Ascending aorta (tissue), 2 donors: ENCODE results near the gene AMBRA1. TPM values are rescaled to one million over a fixed set of nuclear protein-coding genes. Genes with fewer than 3 reads are reported as not detected.

ENCODE experiments used
- DNase-seq, 2 donors: peaks; one replicate each; pipeline ENCODE4 v3.0.0-alpha.2; 2019; ENCODE audit warnings: low spot score in 2 of 2
- H3K27ac ChIP-seq, 2 donors: fragments of 200-600 bp; sonication (generic); one replicate each; pipeline ENCODE4 v1.5.1; 2016 to 2017; ENCODE audit warnings: mild to moderate bottlenecking in 1 of 2
- H3K27me3 ChIP-seq: fragments of 200-600 bp; sonication (generic); one replicate; pipeline ENCODE4 v1.5.1; 2017
- H3K36me3 ChIP-seq, 2 donors: fragments of 200-600 bp; sonication (generic); one replicate each; pipeline ENCODE4 v1.5.1; 2016
- H3K4me1 ChIP-seq, 2 donors: fragments of 200-600 bp; sonication (generic); one replicate each; pipeline ENCODE4 v1.5.1; 2016 to 2017; ENCODE audit warnings: mild to moderate bottlenecking in 1 of 2
- H3K4me3 ChIP-seq, 2 donors: fragments of 200-600 bp; sonication (generic); one replicate each; pipeline ENCODE4 v1.5.1; 2016 to 2017; ENCODE audit warnings: mild to moderate bottlenecking in 1 of 2
- H3K9me3 ChIP-seq, 2 donors: fragments of 200-600 bp; sonication (generic); one replicate each; pipeline ENCODE4 v1.5.1; 2016
- intact Hi-C: fragments of 100-400 bp; cut with DNase I; formaldehyde crosslinking; loops from one replicate; pipeline ENCODE4 v1.15.1; 2023
- total RNA-seq: library from RNA; depleted of rRNA; stranded (reverse); fragments of >200 nt; gene quantifications from one replicate; pipeline ENCODE4 v1.1.0, GENCODE V29; 2016
- TF ChIP-seq, protein P1 (sequence below), 3 experiments: fragments of 200-600 bp in 2 of 3; fragments of 450-650 bp in 1 of 3; sonication (generic) in 2 of 3; IDR thresholded peaks; one replicate each; pipeline ENCODE4 v1.5.1; 2016 to 2019; ENCODE audit warnings: antibody characterized with exemption in 3 of 3, mild to moderate bottlenecking in 1 of 3, moderate library complexity in 1 of 3

The AMBRA1 gene
- total RNA-seq, 1 donor from 2014 or later, result 12.1 TPM

DNA sequence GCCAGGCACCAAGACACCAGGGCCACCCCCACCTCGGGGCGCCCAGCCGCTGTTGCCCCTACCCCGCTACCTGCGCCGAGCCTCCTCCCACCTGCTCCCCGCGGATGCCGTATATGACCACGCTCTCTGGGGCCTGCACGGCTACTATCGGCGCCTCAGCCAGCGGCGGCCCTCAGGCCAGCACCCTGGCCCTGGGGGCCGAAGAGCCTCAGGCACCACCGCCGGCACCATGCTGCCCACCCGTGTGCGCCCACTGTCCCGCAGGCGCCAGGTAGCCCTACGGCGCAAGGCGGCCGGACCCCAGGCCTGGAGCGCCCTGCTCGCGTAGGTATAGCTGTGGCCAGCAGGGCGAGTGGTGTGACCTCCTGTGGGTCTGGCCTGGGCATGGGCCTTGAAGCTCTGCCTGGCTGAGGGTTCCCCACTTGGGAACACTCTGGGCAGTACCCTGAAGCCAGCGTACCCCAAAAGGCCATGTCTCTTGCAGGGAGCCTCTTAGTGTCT, 227.1 kb downstream of the AMBRA1 start:
- TF ChIP-seq, protein P1, sequence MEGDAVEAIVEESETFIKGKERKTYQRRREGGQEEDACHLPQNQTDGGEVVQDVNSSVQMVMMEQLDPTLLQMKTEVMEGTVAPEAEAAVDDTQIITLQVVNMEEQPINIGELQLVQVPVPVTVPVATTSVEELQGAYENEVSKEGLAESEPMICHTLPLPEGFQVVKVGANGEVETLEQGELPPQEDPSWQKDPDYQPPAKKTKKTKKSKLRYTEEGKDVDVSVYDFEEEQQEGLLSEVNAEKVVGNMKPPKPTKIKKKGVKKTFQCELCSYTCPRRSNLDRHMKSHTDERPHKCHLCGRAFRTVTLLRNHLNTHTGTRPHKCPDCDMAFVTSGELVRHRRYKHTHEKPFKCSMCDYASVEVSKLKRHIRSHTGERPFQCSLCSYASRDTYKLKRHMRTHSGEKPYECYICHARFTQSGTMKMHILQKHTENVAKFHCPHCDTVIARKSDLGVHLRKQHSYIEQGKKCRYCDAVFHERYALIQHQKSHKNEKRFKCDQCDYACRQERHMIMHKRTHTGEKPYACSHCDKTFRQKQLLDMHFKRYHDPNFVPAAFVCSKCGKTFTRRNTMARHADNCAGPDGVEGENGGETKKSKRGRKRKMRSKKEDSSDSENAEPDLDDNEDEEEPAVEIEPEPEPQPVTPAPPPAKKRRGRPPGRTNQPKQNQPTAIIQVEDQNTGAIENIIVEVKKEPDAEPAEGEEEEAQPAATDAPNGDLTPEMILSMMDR (IDR thresholded peaks at IDR 0.05), result no peak
- H3K36me3 ChIP-seq, result peaks cover 16 to 17% of the 10 kb centered on the region in 2 donors
- intact Hi-C loops, result loop anchor here (1.0 kb wide), 1 partner anchor 19 kb away; the partner anchor contains the start of gene DGKZ
- peaks cover 9 to 18% of the 10 kb centered on the region in 2 donors for H3K4me1 ChIP-seq
- H3K9me3 ChIP-seq, result no peaks in the 10 kb centered on the region
- H3K27me3 ChIP-seq, result no peaks in the 10 kb centered on the region
- DNase-seq, result no peak
- no peak overlapping the region for H3K27ac ChIP-seq
- no peak overlapping the region for H3K4me3 ChIP-seq

DNA sequence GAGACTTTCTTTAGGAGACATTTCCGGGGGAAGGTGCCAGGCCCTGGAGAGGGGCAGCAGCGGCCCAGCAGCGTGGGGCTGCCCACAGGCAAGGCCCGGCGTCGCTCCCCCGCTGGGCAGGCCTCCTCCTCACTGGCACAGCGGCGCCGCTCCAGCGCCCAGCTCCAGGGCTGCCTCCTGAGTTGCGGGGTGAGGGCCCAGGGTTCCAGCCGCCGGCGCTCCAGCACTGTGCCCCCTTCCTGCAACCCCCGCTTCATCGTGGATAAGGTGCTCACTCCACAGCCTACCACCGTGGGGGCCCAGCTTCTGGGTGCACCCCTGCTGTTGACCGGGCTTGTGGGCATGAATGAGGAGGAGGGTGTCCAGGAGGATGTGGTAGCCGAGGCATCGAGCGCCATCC, 227.6 kb downstream of the AMBRA1 start:
- Histone ChIP-seq H3K27me3 (no peaks in the 10 kb centered on the region), H3K36me3 (peaks cover 11 to 14% of the 10 kb centered on the region in 2 donors), H3K4me1 (peaks cover 9 to 21% of the 10 kb centered on the region in 2 donors), H3K4me3 (no peak overlapping the region), H3K9me3 (no peaks in the 10 kb centered on the region), H3K27ac (no peak overlapping the region)
- intact Hi-C loops, result no loop called here
- TF ChIP-seq, protein P1 (IDR thresholded peaks at IDR 0.05), result no peak
- DNase-seq, result no peak

DNA sequence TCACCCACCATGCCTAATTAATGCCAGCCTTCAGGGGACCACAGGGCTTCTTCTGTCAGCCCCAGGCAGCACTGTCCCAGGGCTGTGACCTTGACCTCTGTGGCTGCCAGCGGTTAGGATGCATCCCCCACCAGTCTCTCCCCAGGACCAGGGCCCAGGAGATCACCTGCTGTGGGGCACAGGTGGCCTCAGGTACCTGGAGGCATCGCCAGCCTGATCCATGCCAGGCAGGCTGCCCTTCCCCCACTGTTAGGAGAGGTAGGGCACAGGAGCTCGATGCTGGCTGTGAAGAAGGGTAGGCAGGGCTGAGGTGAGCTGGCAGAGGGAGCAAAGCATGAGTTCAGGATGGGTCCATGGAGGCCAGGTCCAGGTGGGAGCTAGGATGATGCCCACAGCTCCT, 229.0 kb downstream of the AMBRA1 start:
- no peak for DNase-seq
- intact Hi-C loops, result no loop called here
- H3K36me3 ChIP-seq, result peaks cover 2 to 8% of the 10 kb centered on the region in 2 donors
- TF ChIP-seq, protein P1 (IDR thresholded peaks at IDR 0.05), result no peak
- no peak overlapping the region for H3K27ac ChIP-seq
- no peak overlapping the region for H3K4me3 ChIP-seq
- H3K4me1 ChIP-seq, result peaks cover 14 to 27% of the 10 kb centered on the region in 2 donors
- H3K9me3 ChIP-seq, result no peaks in the 10 kb centered on the region
- no peaks in the 10 kb centered on the region for H3K27me3 ChIP-seq

DNA sequence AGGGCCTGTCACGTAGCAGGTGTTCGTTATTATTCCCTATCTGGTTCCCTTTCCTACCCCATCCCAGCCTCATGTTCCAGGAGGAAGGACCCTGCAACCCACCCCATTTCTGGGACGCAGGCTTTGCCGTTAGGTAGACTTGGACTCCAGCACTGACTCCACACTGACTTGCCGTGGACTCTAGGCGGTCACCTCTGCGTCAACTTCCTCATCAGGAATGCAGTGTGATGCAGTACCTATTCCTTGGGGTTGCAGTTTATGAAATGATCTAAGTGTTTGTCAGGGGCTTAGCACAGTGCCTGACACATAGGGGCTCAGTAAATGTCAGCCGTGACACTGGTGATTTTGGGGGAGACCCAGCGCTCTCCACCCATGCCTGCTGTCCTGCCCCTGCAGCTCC, 229.8 kb downstream of the AMBRA1 start:
- Histone ChIP-seq H3K9me3 (no peaks in the 10 kb centered on the region), H3K27me3 (no peaks in the 10 kb centered on the region), H3K36me3 (peaks cover 0 to 8% of the 10 kb centered on the region in 2 donors), H3K4me1 (peaks cover 14 to 27% of the 10 kb centered on the region in 2 donors), H3K27ac (no peak overlapping the region), H3K4me3 (no peak overlapping the region)
- intact Hi-C loops, result no loop called here
- DNase-seq, result no peak
- TF ChIP-seq, protein P1 (IDR thresholded peaks at IDR 0.05), result no peak

DNA sequence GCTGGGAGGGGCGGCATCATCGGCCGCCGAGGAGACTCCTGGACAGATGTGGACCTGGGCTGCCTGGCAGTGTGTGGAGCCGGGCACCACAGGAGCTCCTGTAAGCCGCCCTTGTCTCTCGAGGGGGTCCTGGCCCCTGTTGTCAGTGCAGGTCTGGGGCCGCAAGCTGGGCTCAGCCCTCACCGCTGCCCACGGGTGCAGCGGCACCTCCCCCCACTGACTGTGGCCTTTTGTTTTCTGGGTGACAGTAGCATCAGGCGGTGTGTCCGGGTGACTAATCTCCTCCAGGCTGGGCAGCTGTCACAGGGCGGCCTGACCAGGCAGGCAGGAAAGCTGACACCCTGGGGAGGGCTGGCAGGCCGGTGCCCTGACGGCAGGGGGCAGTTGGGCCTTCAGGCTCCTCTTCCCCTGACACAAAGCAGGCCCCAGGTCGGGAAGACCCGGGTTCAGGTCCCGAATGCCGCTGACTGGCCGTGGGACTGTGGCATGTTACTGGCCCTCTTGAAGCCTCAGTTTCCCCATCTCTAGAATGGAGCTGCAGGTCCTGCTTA, 230.3 kb downstream of the AMBRA1 start:
- peaks cover 14 to 27% of the 10 kb centered on the region in 2 donors for H3K4me1 ChIP-seq
- H3K36me3 ChIP-seq, result peaks cover 0 to 7% of the 10 kb centered on the region in 2 donors
- H3K4me3 ChIP-seq, result no peak overlapping the region
- intact Hi-C loops, result no loop called here
- TF ChIP-seq, protein P1 (IDR thresholded peaks at IDR 0.05), result no peak
- no peak for DNase-seq
- H3K27ac ChIP-seq, result peak overlapping the region; percentile 49 to 82
- H3K9me3 ChIP-seq, result no peaks in the 10 kb centered on the region
- H3K27me3 ChIP-seq, result no peaks in the 10 kb centered on the region
